Small intestine (tissue), 7 donors: ENCODE results near the gene CD74. TPM values are rescaled to one million over a fixed set of nuclear protein-coding genes. Genes with fewer than 3 reads are reported as not detected.
A peak's percentile ranks its signal among the peaks of the same experiment; 100 is the strongest.

Source experiments
- DNase-seq, 2 donors: peaks; one replicate each; pipeline versions ENCODE4 v3.0.0 to v3.0.0-alpha.2; 2013
- FAIRE-seq: peaks from 2 replicates; lab custom pipeline; 2012; peaks lifted over from hg19 to GRCh38; lab: Jason Lieb, UNC
- H3K27ac ChIP-seq, 3 donors: one replicate each; pipeline ENCODE4 v1.5.1; 2013; ENCODE audit warnings: low read length in 2 of 3, mild to moderate bottlenecking in 2 of 3, control low read depth in 1 of 3, inconsistent platforms in 1 of 3, low read depth in 1 of 3, moderate library complexity in 1 of 3
- H3K27me3 ChIP-seq, 3 donors: one replicate each; pipeline ENCODE4 v1.6.1; 2013; ENCODE audit warnings: low read length in 3 of 3, inconsistent platforms in 1 of 3; ENCODE audit not compliant: control insufficient read depth in 3 of 3, insufficient read depth in 3 of 3
- H3K36me3 ChIP-seq, 3 donors: one replicate each; pipeline ENCODE4 v1.6.1; 2013; ENCODE audit warnings: low read length in 3 of 3, inconsistent platforms in 1 of 3, low read depth in 1 of 3, mild to moderate bottlenecking in 1 of 3, moderate library complexity in 1 of 3; ENCODE audit not compliant: control insufficient read depth in 3 of 3, insufficient read depth in 2 of 3
- H3K4me1 ChIP-seq, 3 donors: one replicate each; pipeline ENCODE4 v1.6.1; 2013; ENCODE audit warnings: low read length in 2 of 3, inconsistent platforms in 1 of 3, low read depth in 1 of 3, mild to moderate bottlenecking in 1 of 3, moderate library complexity in 1 of 3; ENCODE audit not compliant: control insufficient read depth in 3 of 3, insufficient read depth in 2 of 3
- H3K4me3 ChIP-seq, 3 donors: one replicate each; pipeline ENCODE4 v1.5.1; 2013; ENCODE audit warnings: low read length in 3 of 3, control low read depth in 1 of 3, inconsistent platforms in 1 of 3, low read depth in 1 of 3, mild to moderate bottlenecking in 1 of 3, moderate library complexity in 1 of 3
- H3K9me3 ChIP-seq, 2 donors: one replicate each; pipeline ENCODE4 v1.6.1; 2013; ENCODE audit warnings: low read depth in 1 of 2, low read length in 1 of 2; ENCODE audit not compliant: control insufficient read depth in 2 of 2, insufficient read depth in 1 of 2
- WGBS, 3 donors: extraction: QIAGEN DNeasy Blood & Tissue Kit; methylation state at CpG; one replicate each; pipeline ENCODE4 v1.1.7; 2013; 5-methylcytosine and 5-hydroxymethylcytosine counted together
- polyA plus RNA-seq, 4 donors: library from polyadenylated mRNA; stranded (reverse) in 3 of 4; unstranded in 1 of 4; fragments of 200-250 nt in 3 of 4; fragments of 120-200 nt in 1 of 4; gene quantifications; one replicate each; pipeline versions ENCODE4 v1.2.1 to v1.2.3, GENCODE V29; 2013
- donor health status: healthy with polysubstance abuse.
- donor health status: control.
- donor health status: control.
- donor health status: Bipolar disorder and iron deficiency.
- donor health status: healthy.

Gene CD74
- polyA plus RNA-seq, 4 donors: 288 to 939 (median 754) TPM

DNA sequence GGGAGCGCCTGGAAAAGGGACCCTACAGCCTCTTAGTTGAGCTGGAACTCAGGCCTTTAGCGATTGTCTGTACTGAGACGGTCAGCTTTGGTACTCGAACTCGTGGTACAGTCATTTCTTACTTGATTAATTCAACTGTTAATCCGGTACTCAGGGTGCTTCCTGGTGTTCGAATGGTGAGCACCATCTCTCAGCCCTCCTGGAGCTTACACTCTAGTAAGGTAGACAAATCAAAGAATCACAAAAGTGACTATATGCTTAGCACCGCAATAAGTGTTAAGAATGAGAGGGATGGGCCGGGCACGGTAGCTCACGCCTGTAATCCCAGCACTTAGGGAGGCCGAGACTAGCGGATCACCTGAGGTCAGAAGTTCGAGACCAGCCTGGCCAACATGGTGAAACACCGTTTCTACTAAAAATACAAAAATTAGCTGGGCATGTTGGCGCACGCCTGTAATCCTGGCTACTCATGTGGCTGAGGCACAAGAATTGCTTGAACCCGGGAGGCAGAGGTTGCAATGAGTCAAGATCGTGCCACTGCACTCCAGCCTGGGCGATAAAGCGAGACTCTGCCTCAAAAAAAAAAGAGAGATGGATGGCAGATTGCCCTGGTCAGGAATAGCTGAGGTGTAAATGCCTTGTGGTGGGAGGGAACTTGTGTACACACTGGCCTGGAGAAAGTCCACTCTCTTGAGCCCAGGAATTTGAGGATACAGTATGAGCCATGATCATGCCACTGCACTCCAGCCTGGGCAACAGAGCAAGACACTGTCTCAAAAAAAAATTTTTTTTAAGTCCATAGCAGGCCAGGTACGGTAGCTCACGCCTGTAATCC is 54.2 kb downstream of the CD74 start:
- 33 to 49% (median 37%) methylated on average over 23 of the region's 23 CpGs for WGBS, 3 donors
- Histone ChIP-seq H3K27ac (peak overlapping the region in 1 of 3 donors; percentile 70), H3K9me3 (no peaks in the 10 kb centered on the region), H3K36me3 (peaks cover 3 to 29% (median 3%) of the 10 kb centered on the region in 3 donors), H3K4me1 (peaks cover 0 to 26% (median 2%) of the 10 kb centered on the region in 3 donors), H3K27me3 (no peaks in the 10 kb centered on the region), H3K4me3 (peak overlapping the region; percentile 65 to 83 (median 82))
- DNase-seq: peak in 1 of 2 donors; percentile 42
- no peak for FAIRE-seq

DNA sequence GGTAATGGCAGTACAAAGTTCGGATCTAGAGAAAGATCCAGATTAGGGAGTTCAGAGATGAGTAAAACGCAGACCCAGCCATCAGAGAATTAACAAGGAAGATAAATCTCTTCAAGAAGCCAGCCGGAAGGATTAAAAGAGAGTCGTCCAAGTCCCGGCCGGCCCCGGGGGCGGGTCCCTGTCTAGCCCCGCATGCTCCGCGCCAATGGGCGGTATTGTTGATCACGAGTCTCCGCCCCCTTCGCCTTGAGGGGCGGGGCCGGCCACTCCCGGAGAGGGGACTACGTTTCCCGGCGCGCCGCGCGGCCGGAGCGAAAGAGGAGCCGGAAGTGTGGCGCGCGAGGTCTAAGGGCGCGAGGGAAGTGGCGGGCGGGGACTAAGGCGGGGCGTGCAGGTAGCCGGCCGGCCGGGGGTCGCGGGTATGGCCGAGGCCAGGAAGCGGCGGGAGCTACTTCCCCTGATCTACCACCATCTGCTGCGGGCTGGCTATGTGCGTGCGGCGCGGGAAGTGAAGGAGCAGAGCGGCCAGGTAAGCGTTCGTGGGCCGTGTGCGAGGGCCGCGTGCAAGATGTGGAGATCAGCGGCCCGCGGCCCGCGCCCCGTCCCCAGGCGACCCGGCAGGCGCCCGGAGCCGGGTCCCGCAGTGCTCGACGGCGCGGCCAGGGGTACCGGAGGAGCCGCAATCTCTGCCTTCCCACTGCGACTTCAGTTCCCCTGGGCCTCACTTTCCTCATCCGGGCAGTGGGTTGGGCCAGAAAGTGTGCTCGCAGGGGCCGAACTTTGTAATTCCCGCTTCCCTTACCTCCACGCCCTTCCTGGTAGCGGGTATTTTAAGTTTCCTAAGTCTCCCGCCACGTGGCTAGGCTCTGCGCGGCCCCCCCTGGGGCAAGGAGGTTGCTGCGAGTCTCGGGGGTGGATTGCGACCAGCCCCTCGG is 55.1 kb downstream of the CD74 start, which contains the start of gene TCOF1:
Gene TCOF1 (plus strand): TSS at position 372 of the 935 bp plus-strand sequence. CDS start 50 bp downstream, at position 422.
- Histone ChIP-seq H3K9me3 (no peaks in the 10 kb centered on the region), H3K27me3 (no peaks in the 10 kb centered on the region), H3K4me1 (peaks cover 0 to 30% (median 2%) of the 10 kb centered on the region in 3 donors), H3K36me3 (peaks cover 3 to 24% (median 3%) of the 10 kb centered on the region in 3 donors), H3K27ac (peak within 1 kb of the TSS; percentile 27 to 74 (median 49)), H3K4me3 (peak within 1 kb of the TSS; percentile 65 to 83 (median 82))
- DNase-seq (peak; percentile 98 to 99), FAIRE-seq (no peak)
- WGBS, 3 donors: 0 to 1% (median 1%) methylated on average over 78 to 90 of the region's 90 CpGs

DNA sequence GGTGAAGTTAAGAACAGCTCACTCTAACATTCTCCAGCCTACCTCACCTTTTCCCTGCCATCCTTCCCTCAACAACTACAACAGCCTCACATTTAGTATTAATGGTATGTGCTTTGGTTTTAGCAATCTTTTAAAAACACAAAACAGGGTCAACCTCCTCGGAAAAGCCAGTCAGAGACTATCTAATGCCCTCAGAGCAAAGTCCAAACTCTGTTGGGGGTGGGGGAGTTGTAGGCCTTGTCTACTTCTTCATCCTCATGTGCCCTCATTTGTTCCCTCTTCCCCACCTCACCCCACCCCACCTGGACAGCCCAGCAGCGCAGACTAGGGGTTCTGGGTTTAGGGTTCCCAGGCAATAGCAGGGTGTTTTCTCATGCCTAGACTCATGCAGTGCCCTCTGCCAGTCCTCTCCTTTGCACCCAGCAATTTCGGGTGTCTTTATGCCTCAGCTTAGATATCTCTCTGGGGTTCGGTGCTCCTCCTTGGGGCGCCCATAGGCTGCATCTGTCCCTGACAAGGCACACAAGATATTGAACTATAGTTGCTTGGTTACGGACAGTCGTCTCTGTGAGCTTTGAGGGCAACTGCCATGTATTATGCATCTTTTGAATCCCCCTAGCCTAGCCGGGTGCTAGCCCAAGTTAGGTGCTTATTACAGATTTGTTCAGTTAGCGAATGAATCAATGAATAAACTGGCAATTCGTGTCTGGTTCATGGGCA is 56.0 kb downstream of the CD74 start:
- Histone ChIP-seq H3K27ac (peak overlapping the region; percentile 27 to 74 (median 49)), H3K4me3 (peak overlapping the region in 1 of 3 donors; percentile 33), H3K27me3 (no peaks in the 10 kb centered on the region), H3K4me1 (peaks cover 0 to 33% (median 2%) of the 10 kb centered on the region in 3 donors), H3K36me3 (peaks cover 1 to 18% (median 3%) of the 10 kb centered on the region in 3 donors), H3K9me3 (no peaks in the 10 kb centered on the region)
- 31 to 56% (median 41%) methylated on average over 10 of the region's 10 CpGs for WGBS, 3 donors
- DNase-seq: peak in 1 of 2 donors; percentile 69
- no peak for FAIRE-seq

DNA sequence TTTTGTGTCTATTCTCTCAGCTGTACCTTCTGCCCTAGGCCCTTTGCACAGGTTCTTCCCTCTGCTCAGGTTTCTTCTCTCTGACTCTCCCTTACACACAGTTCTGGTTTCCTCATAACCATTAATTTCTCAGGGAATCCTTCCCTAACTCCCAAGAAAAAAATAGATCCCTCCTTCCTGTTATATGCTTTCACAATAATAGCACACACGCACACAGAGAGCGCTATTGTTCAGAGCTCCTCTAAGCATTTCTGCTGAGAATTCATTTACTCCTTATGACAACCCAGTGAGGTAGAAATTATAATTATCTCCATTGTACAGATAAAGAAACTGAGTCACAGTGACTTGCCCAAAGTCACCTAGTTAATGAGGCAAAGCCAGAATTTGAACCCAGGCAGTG is 56.9 kb downstream of the CD74 start:
- Histone ChIP-seq H3K36me3 (peaks cover 0 to 10% (median 0%) of the 10 kb centered on the region in 3 donors), H3K4me1 (peaks cover 0 to 38% (median 2%) of the 10 kb centered on the region in 3 donors), H3K9me3 (no peaks in the 10 kb centered on the region), H3K27me3 (no peaks in the 10 kb centered on the region), H3K4me3 (no peak overlapping the region), H3K27ac (peak overlapping the region in 1 of 3 donors; percentile 8)
- no peak for FAIRE-seq
- DNase-seq: peak in 1 of 2 donors; percentile 20
- 94 to 98% (median 94%) methylated on average over 2 of the region's 2 CpGs for WGBS, 3 donors

DNA sequence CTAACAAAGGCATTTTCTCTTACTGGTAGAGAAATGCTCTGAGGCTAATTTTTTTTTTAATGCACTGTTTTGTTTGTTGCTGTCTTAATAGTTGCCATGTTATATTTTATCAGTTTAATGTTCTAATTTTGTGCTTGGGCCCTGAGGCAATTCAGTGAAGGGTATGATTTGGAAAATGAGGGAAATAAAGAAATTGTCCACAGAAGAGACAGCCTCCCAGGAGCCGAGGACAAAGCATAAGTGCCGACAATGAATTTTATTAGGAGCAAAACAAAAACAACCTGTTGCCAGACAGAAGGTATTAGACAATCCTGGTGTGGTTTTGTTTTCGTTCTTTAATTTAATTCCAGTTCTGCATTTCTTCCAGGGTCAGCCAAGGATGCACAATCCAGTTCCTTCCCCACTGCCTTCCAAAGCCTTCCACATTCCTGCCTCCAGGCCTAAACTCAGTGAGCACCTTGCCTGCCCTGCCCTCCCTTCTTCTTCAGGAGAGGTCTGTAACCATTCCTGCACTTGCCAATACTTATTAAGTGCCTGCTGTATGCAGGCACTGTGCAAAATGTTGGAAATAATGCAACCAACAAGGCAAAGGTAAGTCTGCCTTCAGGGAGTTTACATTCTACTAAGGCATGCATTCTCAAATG is 59.6 kb downstream of the CD74 start:
- H3K4me3 ChIP-seq: no peak overlapping the region
- H3K4me1 ChIP-seq: peaks cover 0 to 40% (median 4%) of the 10 kb centered on the region in 3 donors
- H3K9me3 ChIP-seq: no peaks in the 10 kb centered on the region
- no peak overlapping the region for H3K27ac ChIP-seq
- no peaks in the 10 kb centered on the region for H3K36me3 ChIP-seq
- H3K27me3 ChIP-seq: no peaks in the 10 kb centered on the region
- DNase-seq (no peak), FAIRE-seq (no peak)
- 80 to 86% (median 81%) methylated on average over 3 of the region's 3 CpGs for WGBS, 3 donors

DNA sequence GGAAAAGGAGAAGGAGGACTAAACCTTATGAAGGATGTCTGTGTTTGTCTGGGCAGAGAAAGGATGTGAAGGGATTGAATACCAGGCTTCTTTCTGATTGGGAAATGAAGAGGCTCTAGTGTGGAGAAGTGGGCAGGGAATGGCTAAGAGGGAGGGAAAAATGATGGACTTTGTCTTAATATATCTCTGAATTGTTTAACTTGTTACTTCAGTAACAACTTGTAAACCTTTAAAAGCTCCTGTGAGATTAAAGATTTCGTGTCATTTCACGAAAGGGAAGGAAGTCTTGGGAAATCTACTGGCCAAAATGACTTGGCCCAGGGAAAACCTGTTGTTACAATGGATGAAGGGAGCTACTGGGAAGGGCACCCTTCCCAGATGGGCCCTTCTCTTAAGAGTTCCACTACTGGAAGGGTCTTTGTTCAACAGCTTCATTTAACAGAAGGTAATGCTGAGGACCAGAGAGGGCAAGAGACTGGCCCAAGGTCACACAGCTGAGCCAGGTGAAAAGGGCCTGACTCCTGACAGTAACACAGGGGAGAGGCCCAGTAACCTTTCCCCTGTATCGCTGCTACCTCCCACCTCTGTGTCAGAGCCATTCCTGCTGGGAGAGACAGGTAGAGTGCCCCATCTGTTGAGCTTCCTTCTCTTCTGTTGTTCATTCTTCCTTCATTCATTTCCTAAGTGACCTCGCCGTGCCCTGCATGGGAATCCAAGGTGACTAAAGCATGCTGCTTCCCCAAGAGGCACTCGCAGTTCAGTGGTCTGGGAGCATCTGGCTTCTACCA is 60.3 kb downstream of the CD74 start:
- 66 to 75% (median 67%) methylated on average over 6 of the region's 6 CpGs for WGBS, 3 donors
- H3K27me3 ChIP-seq: no peaks in the 10 kb centered on the region
- DNase-seq (peak in 1 of 2 donors; percentile 47), FAIRE-seq (no peak)
- H3K36me3 ChIP-seq: no peaks in the 10 kb centered on the region
- H3K27ac ChIP-seq: peak overlapping the region in 1 of 3 donors; percentile 58
- H3K4me1 ChIP-seq: peaks cover 0 to 40% (median 4%) of the 10 kb centered on the region in 3 donors
- H3K4me3 ChIP-seq: no peak overlapping the region
- no peaks in the 10 kb centered on the region for H3K9me3 ChIP-seq
